Uterus (tissue), 4 donors: ENCODE data around the gene CAMK2A. TPM values are rescaled to one million over a fixed set of nuclear protein-coding genes. Genes with fewer than 3 reads are reported as not detected.

Source experiments
- DNase-seq, 2 donors: peaks; one replicate each; pipeline ENCODE4 v3.0.0-alpha.2; 2019 to 2020
- H3K27ac ChIP-seq, 2 donors: fragments of 200-600 bp; sonication (generic); 1 replicate in 1 of 2; 2 replicates in 1 of 2; pipeline ENCODE4 v1.5.1; 2016 to 2018
- H3K27me3 ChIP-seq, 2 donors: fragments of 200-600 bp; sonication (generic); one replicate each; pipeline ENCODE4 v1.5.1; 2018 to 2019; ENCODE audit warnings: control low read depth in 1 of 2
- H3K36me3 ChIP-seq, 2 donors: fragments of 200-600 bp; sonication (generic); one replicate each; pipeline ENCODE4 v1.5.1; 2019; ENCODE audit warnings: control low read depth in 1 of 2
- H3K4me1 ChIP-seq, 2 donors: fragments of 200-600 bp; sonication (generic); one replicate each; pipeline ENCODE4 v1.5.1; 2018 to 2019; ENCODE audit warnings: control low read depth in 1 of 2
- H3K4me3 ChIP-seq, 2 donors: fragments of 200-600 bp; sonication (generic); 1 replicate in 1 of 2; 2 replicates in 1 of 2; pipeline ENCODE4 v1.5.1; 2018 to 2019; ENCODE audit warnings: mild to moderate bottlenecking in 1 of 2
- H3K9me3 ChIP-seq, 2 donors: fragments of 200-600 bp; sonication (generic); one replicate each; pipeline ENCODE4 v1.5.1; 2019; ENCODE audit warnings: control low read depth in 1 of 2
- POLR2A ChIP-seq, 2 donors: fragments of 450-650 bp; IDR thresholded peaks; one replicate each; pipeline ENCODE4 v1.6.1; 2016; ENCODE audit warnings: antibody characterized with exemption in 2 of 2, mild to moderate bottlenecking in 1 of 2, moderate library complexity in 1 of 2
- intact Hi-C: fragments of 100-400 bp; cut with DNase I; formaldehyde crosslinking; loops from one replicate; pipeline ENCODE4 v1.15.1; 2023; ENCODE audit warnings: low total_unique reads
- total RNA-seq, 4 donors: library from RNA; depleted of rRNA in 3 of 4; stranded (reverse); fragments of >200 nt in 3 of 4; gene quantifications; one replicate each; pipeline versions ENCODE4 v1.1.0 to v1.2.4, GENCODE V29; 2014 to 2023
- TF ChIP-seq, protein P1 (sequence below), 4 experiments: fragments of 200-600 bp in 2 of 4; fragments of 450-650 bp in 2 of 4; sonication (generic) in 2 of 4; IDR thresholded peaks; one replicate each; pipeline ENCODE4 v1.5.1; 2016 to 2019; ENCODE audit warnings: antibody characterized with exemption in 4 of 4, mild to moderate bottlenecking in 2 of 4, moderate library complexity in 1 of 4
- donor health status: DM: yes; HTN: yes; CAD: no.

The CAMK2A gene
- total RNA-seq, 4 donors from 2014 or later = under 0.01 to 23.7 (median 4.3) TPM

DNA sequence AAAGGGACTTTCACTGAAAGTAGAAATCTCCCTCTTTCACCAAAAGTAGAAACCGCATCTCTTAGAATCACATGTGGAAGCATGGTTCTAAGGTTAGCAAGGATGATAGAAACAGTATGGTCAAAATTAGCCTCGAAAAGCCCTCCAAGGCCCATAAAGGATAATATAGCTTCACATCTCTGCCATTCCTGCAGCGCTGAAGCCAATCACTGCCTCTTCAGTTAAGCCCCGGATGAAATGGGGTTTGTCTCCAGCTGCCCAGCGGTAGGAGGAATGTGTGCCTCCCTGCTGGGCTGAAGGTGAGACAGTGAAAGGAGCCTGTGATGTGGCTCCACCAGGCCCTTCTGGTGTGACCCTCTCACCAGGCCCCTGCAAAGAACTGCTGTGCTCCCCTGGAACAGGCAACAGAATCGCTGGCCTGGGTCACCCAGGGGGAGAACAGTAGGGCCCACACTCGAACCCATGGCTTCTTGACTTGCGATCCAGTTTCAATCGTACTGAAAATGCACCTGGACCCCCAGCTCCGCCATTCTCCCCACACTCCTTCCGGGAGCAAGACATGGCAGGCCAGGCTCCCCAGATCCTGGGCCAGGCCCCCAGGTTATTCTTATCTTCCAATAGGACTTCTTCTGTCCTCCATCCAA is 47.2 kb downstream of the CAMK2A start:
- no peaks in the 10 kb centered on the region for H3K9me3 ChIP-seq
- H3K27ac ChIP-seq = no peak overlapping the region
- intact Hi-C loops = no loop called here
- no peak for DNase-seq
- peaks cover 0 to 17% of the 10 kb centered on the region in 2 donors for H3K4me1 ChIP-seq
- H3K36me3 ChIP-seq = no peaks in the 10 kb centered on the region
- no peaks in the 10 kb centered on the region for H3K27me3 ChIP-seq
- no peak for TF ChIP-seq POLR2A (IDR thresholded peaks at IDR 0.05)
- TF ChIP-seq, protein P1, sequence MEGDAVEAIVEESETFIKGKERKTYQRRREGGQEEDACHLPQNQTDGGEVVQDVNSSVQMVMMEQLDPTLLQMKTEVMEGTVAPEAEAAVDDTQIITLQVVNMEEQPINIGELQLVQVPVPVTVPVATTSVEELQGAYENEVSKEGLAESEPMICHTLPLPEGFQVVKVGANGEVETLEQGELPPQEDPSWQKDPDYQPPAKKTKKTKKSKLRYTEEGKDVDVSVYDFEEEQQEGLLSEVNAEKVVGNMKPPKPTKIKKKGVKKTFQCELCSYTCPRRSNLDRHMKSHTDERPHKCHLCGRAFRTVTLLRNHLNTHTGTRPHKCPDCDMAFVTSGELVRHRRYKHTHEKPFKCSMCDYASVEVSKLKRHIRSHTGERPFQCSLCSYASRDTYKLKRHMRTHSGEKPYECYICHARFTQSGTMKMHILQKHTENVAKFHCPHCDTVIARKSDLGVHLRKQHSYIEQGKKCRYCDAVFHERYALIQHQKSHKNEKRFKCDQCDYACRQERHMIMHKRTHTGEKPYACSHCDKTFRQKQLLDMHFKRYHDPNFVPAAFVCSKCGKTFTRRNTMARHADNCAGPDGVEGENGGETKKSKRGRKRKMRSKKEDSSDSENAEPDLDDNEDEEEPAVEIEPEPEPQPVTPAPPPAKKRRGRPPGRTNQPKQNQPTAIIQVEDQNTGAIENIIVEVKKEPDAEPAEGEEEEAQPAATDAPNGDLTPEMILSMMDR (IDR thresholded peaks at IDR 0.05) = no peak
- no peak overlapping the region for H3K4me3 ChIP-seq

DNA sequence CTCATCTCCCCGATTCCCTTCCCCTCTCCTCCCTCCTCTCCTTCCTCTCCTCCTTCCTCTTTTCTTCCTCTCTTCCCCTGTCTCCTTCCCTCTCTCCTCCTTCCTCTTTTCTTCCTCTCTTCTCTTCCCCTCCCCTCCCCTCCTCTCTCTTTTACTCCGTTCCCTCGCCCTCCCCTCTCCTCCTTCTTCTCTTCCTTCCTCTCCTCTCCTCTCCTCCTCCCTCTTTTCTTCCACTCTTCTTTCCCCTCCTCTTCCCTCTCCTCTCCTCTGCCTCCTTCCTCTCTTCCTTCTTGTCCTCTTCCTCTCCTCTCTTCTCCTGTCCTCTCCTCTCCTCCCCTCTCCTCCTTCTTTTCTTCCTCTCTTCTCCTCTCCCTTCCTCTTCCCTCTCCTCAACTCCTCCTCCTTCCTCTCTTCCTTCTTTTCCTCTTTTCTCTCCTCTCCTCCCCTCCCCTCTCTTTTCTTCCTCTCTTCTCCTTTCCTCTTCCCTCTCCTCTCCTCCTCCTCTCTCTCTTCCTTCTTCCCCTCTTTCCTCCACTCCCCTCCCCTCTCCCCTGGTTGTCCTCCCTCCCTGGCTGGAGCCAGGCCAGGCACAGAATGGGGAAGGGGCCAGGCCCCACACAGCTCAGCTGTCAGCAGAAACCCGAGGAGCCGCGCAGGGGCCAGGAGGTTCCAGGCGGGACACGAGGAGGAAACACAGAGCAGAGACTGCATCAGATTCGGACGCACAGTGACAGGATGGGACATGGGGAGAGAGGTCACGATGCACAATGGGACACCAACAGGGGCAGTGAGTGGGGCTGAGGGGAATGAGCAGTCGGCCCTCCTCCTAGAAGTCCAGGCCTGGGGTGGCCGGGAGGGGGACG is 48.0 kb downstream of the CAMK2A start:
- DNase-seq = no peak
- Histone ChIP-seq H3K36me3 (no peaks in the 10 kb centered on the region), H3K4me1 (peaks cover 0 to 17% of the 10 kb centered on the region in 2 donors), H3K27ac (no peak overlapping the region), H3K27me3 (no peaks in the 10 kb centered on the region), H3K9me3 (no peaks in the 10 kb centered on the region), H3K4me3 (no peak overlapping the region)
- intact Hi-C loops = no loop called here
- no peak for TF ChIP-seq POLR2A (IDR thresholded peaks at IDR 0.05)
- TF ChIP-seq, protein P1 (IDR thresholded peaks at IDR 0.05) = no peak

DNA sequence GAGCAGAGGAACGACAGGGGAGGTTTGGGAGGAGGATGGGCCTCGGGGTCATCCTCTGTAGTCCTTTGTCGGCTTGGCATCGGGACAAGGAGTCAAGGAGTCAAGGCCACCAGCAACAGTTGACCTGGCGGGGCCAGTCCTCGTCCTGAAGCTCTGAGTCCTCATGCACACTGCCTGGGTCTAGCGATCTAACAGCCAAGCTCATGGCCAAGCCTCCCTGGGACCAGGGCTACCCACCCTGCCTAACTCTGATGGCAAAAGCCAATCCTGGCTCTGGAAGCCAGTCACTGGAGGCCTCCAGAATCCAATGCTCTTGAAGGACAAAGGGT is 49.8 kb downstream of the CAMK2A start:
- intact Hi-C loops = no loop called here
- no peak overlapping the region for H3K27ac ChIP-seq
- H3K4me3 ChIP-seq = no peak overlapping the region
- DNase-seq = no peak
- peaks cover 0 to 6% of the 10 kb centered on the region in 2 donors for H3K4me1 ChIP-seq
- no peak for TF ChIP-seq POLR2A (IDR thresholded peaks at IDR 0.05)
- TF ChIP-seq, protein P1 (IDR thresholded peaks at IDR 0.05) = no peak
- H3K9me3 ChIP-seq = no peaks in the 10 kb centered on the region
- no peaks in the 10 kb centered on the region for H3K36me3 ChIP-seq
- no peaks in the 10 kb centered on the region for H3K27me3 ChIP-seq

DNA sequence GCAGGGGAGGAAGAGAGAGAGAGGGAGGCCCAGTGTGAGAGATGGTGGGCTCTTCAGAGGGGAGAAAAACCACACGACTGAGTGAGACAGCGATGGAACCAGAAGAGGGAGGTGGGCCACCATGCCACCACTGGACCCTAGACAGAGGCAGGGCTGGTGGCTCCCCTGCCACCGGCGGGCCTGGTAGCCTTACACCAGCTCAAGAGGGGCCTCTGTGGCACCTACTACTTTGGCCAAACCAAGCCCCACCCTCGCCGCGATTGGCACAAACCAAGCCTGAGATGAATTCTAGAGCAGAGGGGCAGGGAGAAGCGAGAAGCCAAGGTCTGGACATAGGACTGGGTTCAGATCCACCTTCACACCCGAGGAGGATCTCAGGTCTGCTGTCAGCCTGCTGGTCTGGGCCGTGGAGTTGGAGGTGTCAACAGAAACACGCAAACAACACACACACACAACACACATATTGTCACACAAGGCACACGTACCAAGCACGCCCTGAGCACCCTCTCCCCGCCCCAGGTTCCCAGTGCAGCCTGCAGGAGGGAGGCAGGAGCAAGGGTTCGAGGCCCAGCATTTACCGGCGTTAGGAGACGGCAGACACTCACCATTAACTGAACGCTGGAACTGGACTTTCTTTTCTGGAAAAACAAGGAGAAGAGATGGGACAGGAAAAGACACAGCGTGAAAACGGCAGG is 50.3 kb downstream of the CAMK2A start:
- TF ChIP-seq, protein P1 (IDR thresholded peaks at IDR 0.05) = no peak
- no peak for TF ChIP-seq POLR2A (IDR thresholded peaks at IDR 0.05)
- no peak overlapping the region for H3K4me3 ChIP-seq
- H3K4me1 ChIP-seq = peaks cover 0 to 6% of the 10 kb centered on the region in 2 donors
- no peak for DNase-seq
- H3K27ac ChIP-seq = no peak overlapping the region
- intact Hi-C loops = no loop called here
- H3K27me3 ChIP-seq = no peaks in the 10 kb centered on the region
- H3K36me3 ChIP-seq = no peaks in the 10 kb centered on the region
- H3K9me3 ChIP-seq = no peaks in the 10 kb centered on the region

DNA sequence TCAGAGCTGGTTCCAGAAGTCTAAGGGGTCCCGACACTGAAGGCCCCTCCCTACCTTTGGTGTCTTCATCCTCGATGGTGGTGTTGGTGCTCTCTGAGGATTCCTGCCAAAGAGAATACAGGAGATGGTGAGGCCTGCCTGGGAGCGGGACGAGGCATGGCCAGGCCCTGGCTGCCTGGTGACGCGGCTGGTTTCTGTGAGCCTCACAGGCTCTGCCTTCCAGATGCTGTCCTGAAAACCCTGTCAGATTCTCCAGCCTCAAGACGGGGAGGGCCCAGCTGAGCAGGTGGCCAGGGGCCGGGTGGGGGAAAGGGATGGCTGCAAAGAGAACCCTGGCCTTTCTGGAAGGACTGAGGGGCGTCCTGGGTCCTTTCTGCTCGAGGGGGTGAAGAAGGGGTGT is 50.9 kb downstream of the CAMK2A start:
- H3K9me3 ChIP-seq = no peaks in the 10 kb centered on the region
- intact Hi-C loops = no loop called here
- TF ChIP-seq, protein P1 (IDR thresholded peaks at IDR 0.05) = no peak
- TF ChIP-seq POLR2A (IDR thresholded peaks at IDR 0.05) = no peak
- no peaks in the 10 kb centered on the region for H3K36me3 ChIP-seq
- no peak for DNase-seq
- no peaks in the 10 kb centered on the region for H3K27me3 ChIP-seq
- H3K4me3 ChIP-seq = no peak overlapping the region
- peaks cover 0 to 3% of the 10 kb centered on the region in 2 donors for H3K4me1 ChIP-seq
- no peak overlapping the region for H3K27ac ChIP-seq
